GM23338 (cell line): ENCODE data around the gene RHBDF2. TPM values are rescaled to one million over a fixed set of nuclear protein-coding genes. Genes with fewer than 3 reads are reported as not detected.

Experiments
- ATAC-seq: fragments of 200-7000 bp; cut with Tn5 transposase; 3 replicates; pipeline ENCODE4 v1.9.1; 2020
- DNase-seq: peaks from one replicate; pipeline ENCODE4 v3.0.0-alpha.2; 2015; ENCODE audit warnings: low spot score
- H2AFZ ChIP-seq: fragments of 200-600 bp; sonication (generic); 2 replicates; pipeline ENCODE4 v1.8.0; 2016; ENCODE audit warnings: antibody characterized with exemption, mild to moderate bottlenecking, moderate library complexity
- H3F3A ChIP-seq: fragments of 200-600 bp; sonication (generic); replicated peaks from 2 replicates; pipeline ENCODE4 v1.8.0; 2017; ENCODE audit warnings: antibody characterized with exemption, mixed run types, low read depth
- H3K27ac ChIP-seq: fragments of 200-600 bp; sonication (generic); 2 replicates; pipeline ENCODE4 v1.6.1; 2016; ENCODE audit warnings: low read depth
- H3K27me3 ChIP-seq: fragments of 200-600 bp; sonication (generic); 2 replicates; pipeline ENCODE4 v1.8.0; 2016; ENCODE audit warnings: mild to moderate bottlenecking, mixed run types, moderate library complexity; ENCODE audit not compliant: insufficient read depth
- H3K36me3 ChIP-seq: fragments of 200-600 bp; sonication (generic); 2 replicates; pipeline ENCODE4 v1.8.0; 2016; ENCODE audit warnings: mild to moderate bottlenecking; ENCODE audit not compliant: insufficient read depth
- H3K4me1 ChIP-seq: fragments of 200-600 bp; sonication (generic); 2 replicates; pipeline ENCODE4 v1.8.0; 2016; ENCODE audit warnings: mild to moderate bottlenecking, moderate library complexity; ENCODE audit not compliant: insufficient read depth
- H3K4me2 ChIP-seq: fragments of 200-600 bp; sonication (generic); 2 replicates; pipeline ENCODE4 v1.7.1; 2017; ENCODE audit warnings: mixed run types
- H3K4me3 ChIP-seq: fragments of 200-600 bp; sonication (generic); 2 replicates; pipeline ENCODE4 v1.6.1; 2016; ENCODE audit warnings: mixed run types
- H3K79me2 ChIP-seq: fragments of 200-600 bp; sonication (generic); replicated peaks from 2 replicates; pipeline ENCODE4 v1.8.0; 2017; ENCODE audit warnings: mild to moderate bottlenecking; ENCODE audit not compliant: insufficient read depth
- H3K9me2 ChIP-seq: fragments of 200-600 bp; sonication (generic); 2 replicates; pipeline ENCODE4 v1.8.0; 2017; ENCODE audit not compliant: insufficient read depth
- H4K20me1 ChIP-seq: fragments of 200-600 bp; sonication (generic); replicated peaks from 2 replicates; pipeline ENCODE4 v1.8.0; 2017; ENCODE audit warnings: mild to moderate bottlenecking; ENCODE audit not compliant: insufficient read depth
- H3K27ac Mint-ChIP-seq: 2 replicates; pipeline ENCODE4 v1.8.0; 2020; ENCODE audit warnings: inconsistent platforms, mild to moderate bottlenecking, moderate library complexity, mixed read lengths
- H3K27me3 Mint-ChIP-seq: 3 replicates; pipeline ENCODE4 v1.8.0; 2022; ENCODE audit warnings: low read depth, mild to moderate bottlenecking, moderate library complexity, mixed read lengths, inconsistent platforms; ENCODE audit not compliant: insufficient read depth, poor library complexity
- H3K36me3 Mint-ChIP-seq: 3 replicates; pipeline ENCODE4 v1.8.0; 2021; ENCODE audit warnings: low read depth, mild to moderate bottlenecking, inconsistent platforms, moderate library complexity, mixed read lengths
- H3K4me1 Mint-ChIP-seq: 3 replicates; pipeline ENCODE4 v1.8.0; 2020; ENCODE audit warnings: mild to moderate bottlenecking, inconsistent platforms, mixed read lengths
- H3K4me3 Mint-ChIP-seq: 3 replicates; pipeline ENCODE4 v1.8.0; 2021; ENCODE audit warnings: moderate library complexity, mild to moderate bottlenecking, inconsistent platforms, mixed read lengths
- H3K9me3 Mint-ChIP-seq: 3 replicates; pipeline ENCODE4 v1.8.0; 2020; ENCODE audit warnings: moderate library complexity, mild to moderate bottlenecking, inconsistent platforms, mixed read lengths
- EZH2 ChIP-seq: fragments of 200-600 bp; sonication (generic); IDR thresholded peaks from one replicate; pipeline ENCODE4 v1.8.0; 2017; ENCODE audit warnings: antibody characterized with exemption, mild to moderate bottlenecking, low read depth; ENCODE audit not compliant: unreplicated experiment
- EZH2phosphoT487 ChIP-seq: fragments of 200-600 bp; sonication (generic); IDR thresholded peaks from one replicate; pipeline ENCODE4 v1.8.1; 2018; ENCODE audit warnings: antibody characterized with exemption; ENCODE audit not compliant: unreplicated experiment
- JUNB ChIP-seq: IDR thresholded peaks from one replicate; pipeline ENCODE4 v1.6.1; 2016; ENCODE audit warnings: antibody characterized with exemption; ENCODE audit not compliant: unreplicated experiment
- NANOG ChIP-seq: IDR thresholded peaks from 2 replicates; pipeline ENCODE4 v1.6.1; 2016; ENCODE audit warnings: antibody characterized with exemption, borderline replicate concordance
- POLR2AphosphoS5 ChIP-seq: IDR thresholded peaks from 2 replicates; pipeline ENCODE4 v1.6.1; 2016; ENCODE audit warnings: antibody characterized with exemption, low read depth
- ZNF331 ChIP-seq: fragments of 250-450 bp; sonication (Bioruptor Pico); IDR thresholded peaks from 2 replicates; pipeline ENCODE4 v1.5.0; 2020; ENCODE audit warnings: low read depth, mild to moderate bottlenecking, moderate library complexity
- polyA plus RNA-seq: library from polyadenylated mRNA; unstranded; fragments of >200 nt; fragmentation: Nextera tagmentation; extraction: Ambion mirVana; gene quantifications from 2 replicates; pipeline ENCODE4 v1.2.1, GENCODE V29; 2016
- total RNA-seq: library from RNA; depleted of rRNA; stranded (reverse); fragments of >200 nt; shearing (Covaris generic); gene quantifications from 2 replicates; pipeline ENCODE4 v1.2.3, GENCODE V29; 2014
- TF ChIP-seq, protein P1 (sequence below): fragments of 250-450 bp; sonication (Bioruptor Pico); IDR thresholded peaks from 2 replicates; pipeline ENCODE4 v1.5.0; 2020; ENCODE audit warnings: mild to moderate bottlenecking, moderate library complexity
- TF ChIP-seq, protein P2 (sequence below): IDR thresholded peaks from 2 replicates; pipeline ENCODE4 v1.6.1; 2016; ENCODE audit warnings: antibody characterized with exemption
- TF ChIP-seq, protein P3 (sequence below): IDR thresholded peaks from one replicate; pipeline ENCODE4 v1.6.1; 2018; ENCODE audit warnings: antibody characterized with exemption; ENCODE audit not compliant: unreplicated experiment
- TF ChIP-seq, protein P4 (sequence below), 2 experiments: fragments of 200-600 bp in 1 of 2; sonication (generic) in 1 of 2; conservative IDR thresholded peaks; 2 replicates each; pipeline versions ENCODE4 v1.5.1 to v1.6.1; 2016 to 2017; ENCODE audit warnings: antibody characterized with exemption in 2 of 2, low read depth in 2 of 2, mild to moderate bottlenecking in 2 of 2, moderate library complexity in 1 of 2

Gene RHBDF2
- total and polyA plus RNA-seq, 2 experiments from 2014 or later = 9.4 to 29.5 TPM

DNA sequence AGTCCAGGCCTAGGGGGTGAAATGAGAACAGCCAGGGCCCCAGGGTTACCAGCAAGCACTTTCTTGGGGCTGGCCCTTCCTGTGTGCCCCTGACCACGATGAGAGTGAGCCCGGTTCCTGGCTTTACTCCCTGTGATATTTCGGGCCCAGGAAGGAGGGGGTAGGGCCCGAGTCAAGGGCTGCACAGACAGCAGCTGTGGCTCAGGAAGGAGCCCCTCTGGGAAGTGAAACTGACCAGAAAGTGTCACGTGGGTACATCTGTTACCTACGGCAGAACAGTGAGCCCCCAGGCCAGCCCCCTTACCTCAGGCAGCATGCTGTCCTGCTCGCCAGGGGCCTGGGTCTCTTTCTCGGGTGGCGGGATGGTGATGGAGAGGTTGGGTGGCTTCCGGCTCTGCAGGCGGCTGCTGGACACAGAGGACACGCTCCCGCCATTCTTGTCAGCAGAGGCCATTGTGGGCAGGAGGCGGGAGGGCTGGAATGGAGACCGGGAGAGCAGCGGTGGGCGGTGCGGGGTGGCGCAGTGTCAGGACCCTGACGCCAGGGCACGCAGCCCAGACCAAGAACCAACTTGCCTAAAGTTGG, 20.1 kb downstream of the RHBDF2 start:
- Histone ChIP-seq H3K79me2 (no peaks in the 10 kb centered on the region), H3K36me3 (no peaks in the 10 kb centered on the region), H2AFZ (no peak overlapping the region), H3K4me2 (no peak overlapping the region), H3K4me1 (no peaks in the 10 kb centered on the region), H3F3A (no peaks in the 10 kb centered on the region), H3K4me3 (no peak overlapping the region), H4K20me1 (no peaks in the 10 kb centered on the region), H3K9me2 (no peaks in the 10 kb centered on the region), H3K27me3 (no peaks in the 10 kb centered on the region), H3K27ac (no peak overlapping the region)
- no peak overlapping the region for H3K27ac Mint-ChIP-seq
- TF ChIP-seq, protein P1, sequence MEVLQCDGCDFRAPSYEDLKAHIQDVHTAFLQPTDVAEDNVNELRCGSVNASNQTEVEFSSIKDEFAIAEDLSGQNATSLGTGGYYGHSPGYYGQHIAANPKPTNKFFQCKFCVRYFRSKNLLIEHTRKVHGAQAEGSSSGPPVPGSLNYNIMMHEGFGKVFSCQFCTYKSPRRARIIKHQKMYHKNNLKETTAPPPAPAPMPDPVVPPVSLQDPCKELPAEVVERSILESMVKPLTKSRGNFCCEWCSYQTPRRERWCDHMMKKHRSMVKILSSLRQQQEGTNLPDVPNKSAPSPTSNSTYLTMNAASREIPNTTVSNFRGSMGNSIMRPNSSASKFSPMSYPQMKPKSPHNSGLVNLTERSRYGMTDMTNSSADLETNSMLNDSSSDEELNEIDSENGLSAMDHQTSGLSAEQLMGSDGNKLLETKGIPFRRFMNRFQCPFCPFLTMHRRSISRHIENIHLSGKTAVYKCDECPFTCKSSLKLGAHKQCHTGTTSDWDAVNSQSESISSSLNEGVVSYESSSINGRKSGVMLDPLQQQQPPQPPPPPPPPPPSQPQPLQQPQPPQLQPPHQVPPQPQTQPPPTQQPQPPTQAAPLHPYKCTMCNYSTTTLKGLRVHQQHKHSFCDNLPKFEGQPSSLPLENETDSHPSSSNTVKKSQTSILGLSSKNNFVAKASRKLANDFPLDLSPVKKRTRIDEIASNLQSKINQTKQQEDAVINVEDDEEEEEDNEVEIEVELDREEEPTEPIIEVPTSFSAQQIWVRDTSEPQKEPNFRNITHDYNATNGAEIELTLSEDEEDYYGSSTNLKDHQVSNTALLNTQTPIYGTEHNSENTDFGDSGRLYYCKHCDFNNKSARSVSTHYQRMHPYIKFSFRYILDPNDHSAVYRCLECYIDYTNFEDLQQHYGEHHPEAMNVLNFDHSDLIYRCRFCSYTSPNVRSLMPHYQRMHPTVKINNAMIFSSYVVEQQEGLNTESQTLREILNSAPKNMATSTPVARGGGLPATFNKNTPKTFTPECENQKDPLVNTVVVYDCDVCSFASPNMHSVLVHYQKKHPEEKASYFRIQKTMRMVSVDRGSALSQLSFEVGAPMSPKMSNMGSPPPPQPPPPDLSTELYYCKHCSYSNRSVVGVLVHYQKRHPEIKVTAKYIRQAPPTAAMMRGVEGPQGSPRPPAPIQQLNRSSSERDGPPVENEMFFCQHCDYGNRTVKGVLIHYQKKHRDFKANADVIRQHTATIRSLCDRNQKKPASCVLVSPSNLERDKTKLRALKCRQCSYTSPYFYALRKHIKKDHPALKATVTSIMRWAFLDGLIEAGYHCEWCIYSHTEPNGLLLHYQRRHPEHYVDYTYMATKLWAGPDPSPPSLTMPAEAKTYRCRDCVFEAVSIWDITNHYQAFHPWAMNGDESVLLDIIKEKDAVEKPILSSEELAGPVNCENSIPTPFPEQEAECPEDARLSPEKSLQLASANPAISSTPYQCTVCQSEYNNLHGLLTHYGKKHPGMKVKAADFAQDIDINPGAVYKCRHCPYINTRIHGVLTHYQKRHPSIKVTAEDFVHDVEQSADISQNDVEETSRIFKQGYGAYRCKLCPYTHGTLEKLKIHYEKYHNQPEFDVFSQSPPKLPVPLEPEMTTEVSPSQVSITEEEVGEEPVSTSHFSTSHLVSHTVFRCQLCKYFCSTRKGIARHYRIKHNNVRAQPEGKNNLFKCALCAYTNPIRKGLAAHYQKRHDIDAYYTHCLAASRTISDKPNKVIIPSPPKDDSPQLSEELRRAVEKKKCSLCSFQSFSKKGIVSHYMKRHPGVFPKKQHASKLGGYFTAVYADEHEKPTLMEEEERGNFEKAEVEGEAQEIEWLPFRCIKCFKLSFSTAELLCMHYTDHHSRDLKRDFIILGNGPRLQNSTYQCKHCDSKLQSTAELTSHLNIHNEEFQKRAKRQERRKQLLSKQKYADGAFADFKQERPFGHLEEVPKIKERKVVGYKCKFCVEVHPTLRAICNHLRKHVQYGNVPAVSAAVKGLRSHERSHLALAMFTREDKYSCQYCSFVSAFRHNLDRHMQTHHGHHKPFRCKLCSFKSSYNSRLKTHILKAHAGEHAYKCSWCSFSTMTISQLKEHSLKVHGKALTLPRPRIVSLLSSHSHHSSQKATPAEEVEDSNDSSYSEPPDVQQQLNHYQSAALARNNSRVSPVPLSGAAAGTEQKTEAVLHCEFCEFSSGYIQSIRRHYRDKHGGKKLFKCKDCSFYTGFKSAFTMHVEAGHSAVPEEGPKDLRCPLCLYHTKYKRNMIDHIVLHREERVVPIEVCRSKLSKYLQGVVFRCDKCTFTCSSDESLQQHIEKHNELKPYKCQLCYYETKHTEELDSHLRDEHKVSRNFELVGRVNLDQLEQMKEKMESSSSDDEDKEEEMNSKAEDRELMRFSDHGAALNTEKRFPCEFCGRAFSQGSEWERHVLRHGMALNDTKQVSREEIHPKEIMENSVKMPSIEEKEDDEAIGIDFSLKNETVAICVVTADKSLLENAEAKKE = no peak
- TF ChIP-seq, protein P2, sequence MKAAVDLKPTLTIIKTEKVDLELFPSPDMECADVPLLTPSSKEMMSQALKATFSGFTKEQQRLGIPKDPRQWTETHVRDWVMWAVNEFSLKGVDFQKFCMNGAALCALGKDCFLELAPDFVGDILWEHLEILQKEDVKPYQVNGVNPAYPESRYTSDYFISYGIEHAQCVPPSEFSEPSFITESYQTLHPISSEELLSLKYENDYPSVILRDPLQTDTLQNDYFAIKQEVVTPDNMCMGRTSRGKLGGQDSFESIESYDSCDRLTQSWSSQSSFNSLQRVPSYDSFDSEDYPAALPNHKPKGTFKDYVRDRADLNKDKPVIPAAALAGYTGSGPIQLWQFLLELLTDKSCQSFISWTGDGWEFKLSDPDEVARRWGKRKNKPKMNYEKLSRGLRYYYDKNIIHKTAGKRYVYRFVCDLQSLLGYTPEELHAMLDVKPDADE = no peak
- no peak for TF ChIP-seq JUNB
- no peak for TF ChIP-seq NANOG
- TF ChIP-seq, protein P3, sequence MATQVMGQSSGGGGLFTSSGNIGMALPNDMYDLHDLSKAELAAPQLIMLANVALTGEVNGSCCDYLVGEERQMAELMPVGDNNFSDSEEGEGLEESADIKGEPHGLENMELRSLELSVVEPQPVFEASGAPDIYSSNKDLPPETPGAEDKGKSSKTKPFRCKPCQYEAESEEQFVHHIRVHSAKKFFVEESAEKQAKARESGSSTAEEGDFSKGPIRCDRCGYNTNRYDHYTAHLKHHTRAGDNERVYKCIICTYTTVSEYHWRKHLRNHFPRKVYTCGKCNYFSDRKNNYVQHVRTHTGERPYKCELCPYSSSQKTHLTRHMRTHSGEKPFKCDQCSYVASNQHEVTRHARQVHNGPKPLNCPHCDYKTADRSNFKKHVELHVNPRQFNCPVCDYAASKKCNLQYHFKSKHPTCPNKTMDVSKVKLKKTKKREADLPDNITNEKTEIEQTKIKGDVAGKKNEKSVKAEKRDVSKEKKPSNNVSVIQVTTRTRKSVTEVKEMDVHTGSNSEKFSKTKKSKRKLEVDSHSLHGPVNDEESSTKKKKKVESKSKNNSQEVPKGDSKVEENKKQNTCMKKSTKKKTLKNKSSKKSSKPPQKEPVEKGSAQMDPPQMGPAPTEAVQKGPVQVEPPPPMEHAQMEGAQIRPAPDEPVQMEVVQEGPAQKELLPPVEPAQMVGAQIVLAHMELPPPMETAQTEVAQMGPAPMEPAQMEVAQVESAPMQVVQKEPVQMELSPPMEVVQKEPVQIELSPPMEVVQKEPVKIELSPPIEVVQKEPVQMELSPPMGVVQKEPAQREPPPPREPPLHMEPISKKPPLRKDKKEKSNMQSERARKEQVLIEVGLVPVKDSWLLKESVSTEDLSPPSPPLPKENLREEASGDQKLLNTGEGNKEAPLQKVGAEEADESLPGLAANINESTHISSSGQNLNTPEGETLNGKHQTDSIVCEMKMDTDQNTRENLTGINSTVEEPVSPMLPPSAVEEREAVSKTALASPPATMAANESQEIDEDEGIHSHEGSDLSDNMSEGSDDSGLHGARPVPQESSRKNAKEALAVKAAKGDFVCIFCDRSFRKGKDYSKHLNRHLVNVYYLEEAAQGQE = no peak
- TF ChIP-seq POLR2AphosphoS5 = no peak
- TF ChIP-seq ZNF331 = no peak
- no peak for TF ChIP-seq EZH2
- TF ChIP-seq, protein P4, sequence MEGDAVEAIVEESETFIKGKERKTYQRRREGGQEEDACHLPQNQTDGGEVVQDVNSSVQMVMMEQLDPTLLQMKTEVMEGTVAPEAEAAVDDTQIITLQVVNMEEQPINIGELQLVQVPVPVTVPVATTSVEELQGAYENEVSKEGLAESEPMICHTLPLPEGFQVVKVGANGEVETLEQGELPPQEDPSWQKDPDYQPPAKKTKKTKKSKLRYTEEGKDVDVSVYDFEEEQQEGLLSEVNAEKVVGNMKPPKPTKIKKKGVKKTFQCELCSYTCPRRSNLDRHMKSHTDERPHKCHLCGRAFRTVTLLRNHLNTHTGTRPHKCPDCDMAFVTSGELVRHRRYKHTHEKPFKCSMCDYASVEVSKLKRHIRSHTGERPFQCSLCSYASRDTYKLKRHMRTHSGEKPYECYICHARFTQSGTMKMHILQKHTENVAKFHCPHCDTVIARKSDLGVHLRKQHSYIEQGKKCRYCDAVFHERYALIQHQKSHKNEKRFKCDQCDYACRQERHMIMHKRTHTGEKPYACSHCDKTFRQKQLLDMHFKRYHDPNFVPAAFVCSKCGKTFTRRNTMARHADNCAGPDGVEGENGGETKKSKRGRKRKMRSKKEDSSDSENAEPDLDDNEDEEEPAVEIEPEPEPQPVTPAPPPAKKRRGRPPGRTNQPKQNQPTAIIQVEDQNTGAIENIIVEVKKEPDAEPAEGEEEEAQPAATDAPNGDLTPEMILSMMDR (conservative IDR thresholded peaks at IDR 0.05; ENCODE audit: low read depth in 2 of 2) = no peak
- no peak for TF ChIP-seq EZH2phosphoT487
- ATAC-seq = no peak
- no peaks in the 10 kb centered on the region for H3K9me3 Mint-ChIP-seq
- no peaks in the 10 kb centered on the region; the same call in 2 of the 3 replicates for H3K36me3 Mint-ChIP-seq
- H3K27me3 Mint-ChIP-seq = peaks cover 9% of the 10 kb centered on the region
- no peaks in the 10 kb centered on the region; the same call in 2 of the 3 replicates for H3K4me1 Mint-ChIP-seq
- no peak overlapping the region for H3K4me3 Mint-ChIP-seq
- DNase-seq = no peak
